IPS-20b (cell line): ENCODE results near the gene ARHGAP10.

Source experiments
- H3K27ac ChIP-seq: one replicate; pipeline ENCODE4 v1.5.1; 2013; ENCODE audit warnings: low read length
- H3K27me3 ChIP-seq: 2 replicates; pipeline ENCODE4 v1.6.1; 2013; ENCODE audit warnings: mild to moderate bottlenecking, low read length, inconsistent platforms; ENCODE audit not compliant: insufficient read depth
- H3K36me3 ChIP-seq: 2 replicates; pipeline ENCODE4 v1.6.1; 2013; ENCODE audit warnings: low read depth, mild to moderate bottlenecking, inconsistent platforms, low read length, moderate library complexity; ENCODE audit not compliant: insufficient read depth
- H3K4me1 ChIP-seq: 2 replicates; pipeline ENCODE4 v1.6.1; 2013; ENCODE audit warnings: mild to moderate bottlenecking, control low read depth, inconsistent platforms, low read length, moderate library complexity; ENCODE audit not compliant: insufficient read depth
- H3K4me3 ChIP-seq: 2 replicates; pipeline ENCODE4 v1.5.1; 2013; ENCODE audit warnings: mild to moderate bottlenecking, low read length, inconsistent platforms
- H3K9ac ChIP-seq: 2 replicates; pipeline ENCODE4 v1.6.1; 2013; ENCODE audit warnings: low read depth, mild to moderate bottlenecking, inconsistent platforms, low read length, moderate library complexity
- H3K9me3 ChIP-seq: 2 replicates; pipeline ENCODE4 v1.6.1; 2013; ENCODE audit warnings: mild to moderate bottlenecking, low read depth, low read length, inconsistent platforms; ENCODE audit not compliant: insufficient read depth

The ARHGAP10 gene

GRCh38 chr4:147823130-147823529, 91.2 kb downstream of the ARHGAP10 start:
- Histone ChIP-seq H3K27ac (no peak overlapping the region), H3K27me3 (no peaks in the 10 kb centered on the region), H3K4me3 (no peak overlapping the region)

DNA sequence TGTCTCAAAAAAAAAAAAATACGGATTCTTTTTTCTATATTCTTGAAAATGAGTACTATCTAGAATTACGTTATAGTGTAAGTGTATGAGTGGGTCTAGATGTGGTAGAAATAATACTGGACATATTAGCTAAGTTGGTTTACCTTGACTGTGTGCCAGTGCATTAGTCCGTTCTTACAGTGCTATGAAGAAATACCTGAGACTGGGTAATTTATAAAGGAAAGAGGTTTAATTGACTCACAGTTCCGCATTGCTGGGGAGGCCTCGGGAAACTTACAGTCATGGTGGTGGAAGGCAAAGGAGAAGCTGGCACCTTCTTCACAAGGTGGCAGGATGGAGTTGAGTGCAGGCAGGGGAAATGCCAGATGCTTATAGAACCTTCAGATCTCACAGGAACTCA, 92.4 kb downstream of the ARHGAP10 start:
- Histone ChIP-seq H3K9ac (no peak overlapping the region), H3K27me3 (no peaks in the 10 kb centered on the region), H3K4me1 (no peaks in the 10 kb centered on the region), H3K27ac (no peak overlapping the region), H3K9me3 (no peaks in the 10 kb centered on the region), H3K4me3 (no peak overlapping the region), H3K36me3 (no peaks in the 10 kb centered on the region)

More at GRCh38 chr4:147823130-147823529, 91.2 kb downstream of the ARHGAP10 start:
- Histone ChIP-seq H3K36me3 (no peaks in the 10 kb centered on the region), H3K9me3 (no peaks in the 10 kb centered on the region), H3K4me1 (no peaks in the 10 kb centered on the region), H3K9ac (no peak overlapping the region)

- H3K27me3 ChIP-seq: no peaks in the 10 kb centered on the region
- H3K9ac ChIP-seq: no peak overlapping the region
- no peak overlapping the region for H3K27ac ChIP-seq
- H3K9me3 ChIP-seq: no peaks in the 10 kb centered on the region
- no peaks in the 10 kb centered on the region for H3K4me1 ChIP-seq
- no peaks in the 10 kb centered on the region for H3K36me3 ChIP-seq
- H3K4me3 ChIP-seq: no peak overlapping the region
Measured at GRCh38 chr4:147824884-147825283, 93.0 kb downstream of the ARHGAP10 start.

- Histone ChIP-seq H3K27me3 (no peaks in the 10 kb centered on the region), H3K9me3 (no peaks in the 10 kb centered on the region), H3K36me3 (no peaks in the 10 kb centered on the region), H3K4me1 (no peaks in the 10 kb centered on the region), H3K27ac (no peak overlapping the region), H3K9ac (no peak overlapping the region), H3K4me3 (no peak overlapping the region)
Measured at GRCh38 chr4:147825451-147826287, 93.8 kb downstream of the ARHGAP10 start.

GRCh38 chr4:147826288-147826646, 94.4 kb downstream of the ARHGAP10 start:
- Histone ChIP-seq H3K27me3 (no peaks in the 10 kb centered on the region), H3K4me3 (no peak overlapping the region), H3K36me3 (no peaks in the 10 kb centered on the region), H3K27ac (no peak overlapping the region), H3K9ac (no peak overlapping the region), H3K4me1 (no peaks in the 10 kb centered on the region), H3K9me3 (no peaks in the 10 kb centered on the region)

- Histone ChIP-seq H3K9ac (no peak overlapping the region), H3K36me3 (no peaks in the 10 kb centered on the region), H3K27ac (no peak overlapping the region), H3K9me3 (no peaks in the 10 kb centered on the region), H3K4me1 (no peaks in the 10 kb centered on the region), H3K27me3 (no peaks in the 10 kb centered on the region), H3K4me3 (no peak overlapping the region)
Measured at GRCh38 chr4:147828331-147828905, 96.5 kb downstream of the ARHGAP10 start.

DNA sequence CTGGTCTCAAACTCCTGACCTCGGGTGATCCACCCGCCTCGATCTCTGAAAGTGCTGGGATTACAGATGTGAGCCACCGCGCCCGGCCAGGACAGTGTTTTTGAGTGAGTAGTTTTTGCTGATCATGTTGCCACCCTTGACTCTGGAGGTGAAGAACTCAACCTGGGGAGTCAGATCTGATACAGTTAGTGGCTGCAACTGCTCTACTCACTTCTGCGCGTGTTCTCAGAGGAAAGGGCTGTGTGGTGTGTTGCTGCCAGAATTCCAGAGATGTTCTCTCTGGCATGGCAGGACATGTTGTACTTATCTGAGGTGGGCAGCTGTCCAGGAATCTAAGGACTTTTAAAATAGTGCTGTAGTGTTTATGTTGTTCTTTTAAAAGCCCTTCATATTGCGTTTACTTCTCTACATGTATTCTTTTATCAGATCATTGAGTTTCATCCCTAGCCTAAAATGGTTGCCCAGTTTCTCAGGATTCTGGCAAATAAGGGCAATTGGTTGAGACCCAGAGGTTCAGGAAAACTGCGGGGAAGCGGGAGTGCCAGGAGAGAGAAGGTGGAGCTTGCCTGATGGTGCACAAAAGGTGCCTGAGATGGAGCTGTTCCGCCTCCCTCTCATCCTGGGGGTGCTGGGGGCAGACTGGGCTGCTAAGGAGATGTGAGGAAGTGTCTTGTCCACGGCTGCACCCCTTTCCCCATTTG, 97.7 kb downstream of the ARHGAP10 start:
- Histone ChIP-seq H3K4me1 (no peaks in the 10 kb centered on the region), H3K27ac (no peak overlapping the region), H3K36me3 (no peaks in the 10 kb centered on the region), H3K9me3 (no peaks in the 10 kb centered on the region), H3K4me3 (no peak overlapping the region), H3K9ac (no peak overlapping the region), H3K27me3 (no peaks in the 10 kb centered on the region)

DNA sequence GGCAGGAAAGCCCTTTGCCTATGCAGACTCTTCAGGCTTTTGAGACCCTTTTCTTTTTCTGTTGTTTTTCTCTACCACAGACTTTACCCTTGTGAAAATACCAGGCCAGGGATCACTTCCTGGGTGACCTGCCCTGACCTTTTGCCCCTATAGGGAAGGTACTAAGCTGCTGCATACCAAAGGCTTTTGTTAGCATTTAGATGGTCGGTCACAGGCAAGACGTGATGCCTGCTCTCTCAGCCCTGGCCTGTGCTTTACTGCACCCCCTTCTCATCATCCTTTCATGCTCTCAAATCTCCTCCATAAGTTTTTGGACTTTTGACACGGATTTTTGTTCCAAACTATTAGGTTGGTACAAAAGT, 98.2 kb downstream of the ARHGAP10 start:
- H3K4me1 ChIP-seq: peaks cover under 1% of the 10 kb centered on the region; the same call in 1 of the 2 replicates
- H3K27ac ChIP-seq: no peak overlapping the region
- H3K36me3 ChIP-seq: no peaks in the 10 kb centered on the region
- H3K9ac ChIP-seq: no peak overlapping the region
- H3K27me3 ChIP-seq: no peaks in the 10 kb centered on the region
- no peaks in the 10 kb centered on the region for H3K9me3 ChIP-seq
- H3K4me3 ChIP-seq: no peak overlapping the region

DNA sequence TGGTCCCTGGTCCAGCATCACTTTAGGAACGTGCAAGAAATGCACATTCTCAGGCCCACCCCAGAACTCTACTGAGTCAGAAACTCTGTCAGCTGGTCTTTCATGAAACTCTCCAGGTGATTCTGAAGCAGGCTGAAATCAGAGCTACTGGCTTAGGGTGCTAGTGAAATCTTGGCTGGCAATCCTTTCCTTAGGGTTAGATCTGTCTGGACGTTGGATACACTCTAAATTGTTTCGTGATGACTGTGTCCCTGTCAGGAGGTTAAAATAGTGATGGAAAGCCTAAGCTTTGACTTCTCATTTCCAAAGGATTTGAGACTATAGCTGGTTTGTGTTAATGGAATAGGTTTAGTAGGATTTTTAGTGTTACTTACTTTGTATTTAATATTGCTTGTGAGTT, 99.1 kb downstream of the ARHGAP10 start:
- no peak overlapping the region for H3K4me3 ChIP-seq
- H3K4me1 ChIP-seq: peaks cover 8% of the 10 kb centered on the region; the same call in 1 of the 2 replicates
- no peaks in the 10 kb centered on the region for H3K9me3 ChIP-seq
- H3K27me3 ChIP-seq: no peaks in the 10 kb centered on the region
- no peaks in the 10 kb centered on the region for H3K36me3 ChIP-seq
- H3K9ac ChIP-seq: no peak overlapping the region
- H3K27ac ChIP-seq: no peak overlapping the region

- H3K4me1 ChIP-seq: peaks cover 13% of the 10 kb centered on the region
- H3K27ac ChIP-seq: no peak overlapping the region
- H3K9me3 ChIP-seq: no peaks in the 10 kb centered on the region
- no peaks in the 10 kb centered on the region for H3K27me3 ChIP-seq
- no peak overlapping the region for H3K9ac ChIP-seq
- no peaks in the 10 kb centered on the region for H3K36me3 ChIP-seq
- no peak overlapping the region for H3K4me3 ChIP-seq
Measured at GRCh38 chr4:147831551-147832171, 99.8 kb downstream of the ARHGAP10 start.

DNA sequence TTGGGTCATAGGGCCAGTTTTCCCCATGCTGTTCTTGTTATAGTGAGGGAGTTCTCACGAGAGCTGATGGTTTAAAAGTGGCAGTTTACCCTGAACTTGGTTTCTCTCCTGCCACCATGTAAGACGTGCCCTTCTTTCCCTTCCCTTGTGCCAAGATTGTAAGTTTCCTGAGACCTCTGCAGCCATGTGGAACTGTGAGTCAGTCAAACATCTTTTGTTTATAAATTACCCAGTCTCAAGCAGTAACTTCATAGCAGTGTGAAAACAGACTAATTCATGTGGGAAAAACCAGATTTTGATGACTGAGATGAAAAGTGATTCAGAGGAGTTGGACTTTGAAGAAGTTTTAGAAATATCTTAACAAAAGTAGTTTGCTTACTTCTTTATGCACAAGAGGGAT, 101.4 kb downstream of the ARHGAP10 start:
- Histone ChIP-seq H3K9me3 (no peaks in the 10 kb centered on the region), H3K4me3 (no peak overlapping the region), H3K9ac (no peak overlapping the region), H3K27ac (no peak overlapping the region), H3K36me3 (no peaks in the 10 kb centered on the region), H3K27me3 (no peaks in the 10 kb centered on the region), H3K4me1 (peaks cover 13% of the 10 kb centered on the region)
